CD4-positive, alpha-beta T cell (primary cell): ENCODE measurements around the gene ADIRF. TPM values are rescaled to one million over a fixed set of nuclear protein-coding genes. Genes with fewer than 3 reads are reported as not detected.

ENCODE experiments used
- ATAC-seq: fragments of 200-7000 bp; cut with Tn5 transposase; one replicate; pipeline ENCODE4 v1.10.0; 2022; ENCODE audit warnings: mild to moderate bottlenecking; ENCODE audit not compliant: poor library complexity
- CTCF ChIA-PET: fragments of 350-600 bp; sonication (Branson Sonifier 250); formaldehyde crosslinking; loops from one replicate; lab custom pipeline; 2021; ENCODE audit warnings: antibody characterized with exemption, inconsistent platforms; lab: Charles Lee
- POLR2A ChIA-PET: fragments of 350-600 bp; sonication (Branson Sonifier 250); formaldehyde crosslinking; loops from one replicate; lab custom pipeline; 2021; ENCODE audit warnings: antibody characterized with exemption, inconsistent platforms; lab: Charles Lee
- DNase-seq, 14 experiments: peaks; one replicate each; pipeline ENCODE4 v3.0.0-alpha.2; 2013 to 2020; ENCODE audit warnings: mixed read lengths in 2 of 14
- H3K27ac ChIP-seq, 2 donors: one replicate each; pipeline versions ENCODE4 v1.5.1 to v1.7.0; 2013; ENCODE audit warnings: low read length in 2 of 2, low read depth in 1 of 2, mild to moderate bottlenecking in 1 of 2
- H3K27me3 ChIP-seq, 2 experiments: 1 replicate in 1 of 2; 2 replicates in 1 of 2; pipeline versions ENCODE4 v1.6.1 to v1.7.0; 2013; ENCODE audit warnings: low read length in 2 of 2, control low read depth in 1 of 2, mild to moderate bottlenecking in 1 of 2, moderate library complexity in 1 of 2; ENCODE audit not compliant: insufficient read depth in 2 of 2, control insufficient read depth in 1 of 2
- H3K36me3 ChIP-seq: one replicate; pipeline ENCODE4 v1.6.1; 2013; ENCODE audit warnings: low read length, control low read depth; ENCODE audit not compliant: insufficient read depth
- H3K4me1 ChIP-seq: one replicate; pipeline ENCODE4 v1.6.1; 2013; ENCODE audit warnings: low read length, control low read depth; ENCODE audit not compliant: insufficient read depth
- H3K4me3 ChIP-seq: one replicate; pipeline ENCODE4 v1.5.1; 2013; ENCODE audit warnings: mild to moderate bottlenecking, low read length, moderate library complexity
- H3K9me3 ChIP-seq, 2 experiments: 1 replicate in 1 of 2; 2 replicates in 1 of 2; pipeline versions ENCODE4 v1.6.1 to v1.7.0; 2013; ENCODE audit warnings: low read length in 2 of 2, mild to moderate bottlenecking in 2 of 2, control low read depth in 1 of 2, moderate library complexity in 1 of 2; ENCODE audit not compliant: control insufficient read depth in 1 of 2, insufficient read depth in 1 of 2
- H3K27ac Mint-ChIP-seq: one replicate; pipeline ENCODE4 v1.8.0; 2020; ENCODE audit warnings: mixed read lengths
- H3K27me3 Mint-ChIP-seq: one replicate; pipeline ENCODE4 v1.8.0; 2021; ENCODE audit warnings: mixed read lengths
- H3K36me3 Mint-ChIP-seq: one replicate; pipeline ENCODE4 v1.8.0; 2021; ENCODE audit warnings: low read depth, mixed read lengths
- H3K4me1 Mint-ChIP-seq: one replicate; pipeline ENCODE4 v1.8.0; 2021; ENCODE audit warnings: low read depth, mixed read lengths
- H3K4me3 Mint-ChIP-seq: one replicate; pipeline ENCODE4 v1.8.0; 2020; ENCODE audit warnings: mild to moderate bottlenecking, mixed read lengths
- H3K9me3 Mint-ChIP-seq: one replicate; pipeline ENCODE4 v1.8.0; 2020; ENCODE audit warnings: mixed read lengths
- intact Hi-C, 2 experiments: fragments of 100-400 bp; cut with DNase I in 1 of 2; cut with micrococcal nuclease in 1 of 2; formaldehyde crosslinking; loops; one replicate each; pipeline versions ENCODE4 v1.15.1 to v1.9.0; 2023 to 2025; cut with DNase I, micrococcal nuclease
- total RNA-seq, 174 experiments: library from RNA in 2 of 174; stranded (reverse) in 2 of 174; gene quantifications; one replicate each; pipeline ENCODE4 v1.2.3 and lab custom pipeline; 2021 to 2026
- TF ChIP-seq, protein P1 (sequence below): fragments of 200-600 bp; IDR thresholded peaks from one replicate; pipeline ENCODE4 v1.8.0; 2022; ENCODE audit warnings: antibody characterized with exemption, mild to moderate bottlenecking

ADIRF gene
- total RNA-seq, 2 experiments from 2014 or later = not detected

DNA sequence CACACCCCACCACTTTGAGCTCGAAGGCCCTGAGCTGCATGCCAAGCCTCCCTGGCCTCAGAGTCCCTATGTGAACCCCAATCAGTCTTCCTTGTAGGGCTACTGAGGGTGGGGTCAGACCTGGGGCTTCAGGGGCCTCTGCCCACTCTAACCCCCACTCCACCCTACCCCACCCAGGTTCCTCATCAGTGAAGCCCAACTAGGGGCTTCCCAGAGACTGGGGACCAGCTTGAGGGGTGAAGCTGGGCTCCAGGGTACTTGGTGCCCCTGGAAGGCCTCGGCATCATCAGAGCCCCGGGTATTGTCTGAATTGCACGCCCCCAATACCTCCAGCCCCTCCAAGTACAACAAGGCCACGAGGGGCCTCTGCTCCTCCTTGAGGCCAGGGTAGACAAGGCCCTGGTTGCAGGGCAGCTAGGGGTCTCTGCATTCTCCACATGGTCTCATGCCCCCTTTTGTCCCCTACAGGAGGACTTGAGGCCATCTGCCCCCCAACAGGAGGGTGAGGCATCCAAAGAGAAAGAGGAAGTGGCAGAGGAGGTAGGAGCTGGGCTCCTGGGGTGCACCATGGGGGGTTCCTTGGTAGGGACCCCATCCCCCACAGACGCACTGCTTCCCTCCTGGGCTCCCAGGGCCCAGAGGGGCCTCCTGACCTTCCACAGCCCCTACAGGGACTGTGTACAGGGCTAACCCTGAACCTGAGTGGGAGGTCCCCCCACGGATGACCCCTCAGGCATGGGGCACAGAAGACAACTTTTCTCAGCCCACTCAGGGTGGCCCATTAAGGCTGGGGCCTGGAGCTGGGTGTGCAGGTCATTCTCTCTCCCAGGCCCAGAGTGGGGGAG is 5.9 kb upstream of the ADIRF start:
- ATAC-seq = no peak
- POLR2A ChIA-PET = interaction anchor here (0.7 kb wide), 1 partner anchor 26 kb away, joined by 3 read pairs; no protein-coding TSS in a partner anchor

DNA sequence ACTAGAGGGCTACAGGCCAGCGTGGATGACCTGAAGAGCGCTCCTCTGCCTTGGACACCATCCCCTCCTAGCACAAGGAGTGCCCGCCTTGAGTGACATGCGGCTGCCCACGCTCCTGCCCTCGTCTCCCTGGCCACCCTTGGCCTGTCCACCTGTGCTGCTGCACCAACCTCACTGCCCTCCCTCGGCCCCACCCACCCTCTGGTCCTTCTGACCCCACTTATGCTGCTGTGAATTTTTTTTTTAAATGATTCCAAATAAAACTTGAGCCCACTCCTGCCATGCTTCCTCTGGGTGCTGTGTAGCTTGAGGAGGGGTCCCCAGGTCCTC is 5.3 kb upstream of the ADIRF start:
- Histone ChIP-seq H3K4me3 (no peak overlapping the region), H3K4me1 (peaks cover 43% of the 10 kb centered on the region), H3K27ac (no peak overlapping the region), H3K36me3 (no peaks in the 10 kb centered on the region), H3K9me3 (no peaks in the 10 kb centered on the region), H3K27me3 (no peaks in the 10 kb centered on the region)
- ChIA-PET CTCF (no interaction called here), POLR2A (interaction anchor here (0.7 kb wide), 1 partner anchor 26 kb away, joined by 3 read pairs; no protein-coding TSS in a partner anchor)
- Mint-ChIP-seq H3K27ac (no peak overlapping the region), H3K4me3 (no peak overlapping the region), H3K36me3 (no peaks in the 10 kb centered on the region), H3K9me3 (no peaks in the 10 kb centered on the region), H3K27me3 (peaks cover 3% of the 10 kb centered on the region), H3K4me1 (peaks cover 18% of the 10 kb centered on the region)
- ATAC-seq (no peak), DNase-seq (peak in 1 of 14 experiments; percentile 9)
- intact Hi-C loops = loop anchor here (10.0 kb wide), 2 partner anchors 278 to 558 kb away; no protein-coding TSS in a partner anchor
- TF ChIP-seq, protein P1, sequence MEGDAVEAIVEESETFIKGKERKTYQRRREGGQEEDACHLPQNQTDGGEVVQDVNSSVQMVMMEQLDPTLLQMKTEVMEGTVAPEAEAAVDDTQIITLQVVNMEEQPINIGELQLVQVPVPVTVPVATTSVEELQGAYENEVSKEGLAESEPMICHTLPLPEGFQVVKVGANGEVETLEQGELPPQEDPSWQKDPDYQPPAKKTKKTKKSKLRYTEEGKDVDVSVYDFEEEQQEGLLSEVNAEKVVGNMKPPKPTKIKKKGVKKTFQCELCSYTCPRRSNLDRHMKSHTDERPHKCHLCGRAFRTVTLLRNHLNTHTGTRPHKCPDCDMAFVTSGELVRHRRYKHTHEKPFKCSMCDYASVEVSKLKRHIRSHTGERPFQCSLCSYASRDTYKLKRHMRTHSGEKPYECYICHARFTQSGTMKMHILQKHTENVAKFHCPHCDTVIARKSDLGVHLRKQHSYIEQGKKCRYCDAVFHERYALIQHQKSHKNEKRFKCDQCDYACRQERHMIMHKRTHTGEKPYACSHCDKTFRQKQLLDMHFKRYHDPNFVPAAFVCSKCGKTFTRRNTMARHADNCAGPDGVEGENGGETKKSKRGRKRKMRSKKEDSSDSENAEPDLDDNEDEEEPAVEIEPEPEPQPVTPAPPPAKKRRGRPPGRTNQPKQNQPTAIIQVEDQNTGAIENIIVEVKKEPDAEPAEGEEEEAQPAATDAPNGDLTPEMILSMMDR = no peak

More for the DNA sequence above, 5.9 kb upstream of the ADIRF start:
- Mint-ChIP-seq H3K27me3 (peaks cover 3% of the 10 kb centered on the region), H3K4me3 (no peak overlapping the region), H3K36me3 (no peaks in the 10 kb centered on the region), H3K9me3 (no peaks in the 10 kb centered on the region), H3K27ac (no peak overlapping the region), H3K4me1 (peaks cover 18% of the 10 kb centered on the region)
- Histone ChIP-seq H3K36me3 (no peaks in the 10 kb centered on the region), H3K9me3 (no peaks in the 10 kb centered on the region), H3K27ac (no peak overlapping the region), H3K27me3 (no peaks in the 10 kb centered on the region), H3K4me1 (peaks cover 42% of the 10 kb centered on the region), H3K4me3 (no peak overlapping the region)
- peak in 1 of 14 experiments; percentile 29 for DNase-seq
- intact Hi-C loops = loop anchor here (10.0 kb wide), 2 partner anchors 278 to 558 kb away; no protein-coding TSS in a partner anchor
- CTCF ChIA-PET = no interaction called here
- TF ChIP-seq, protein P1 = no peak

DNA sequence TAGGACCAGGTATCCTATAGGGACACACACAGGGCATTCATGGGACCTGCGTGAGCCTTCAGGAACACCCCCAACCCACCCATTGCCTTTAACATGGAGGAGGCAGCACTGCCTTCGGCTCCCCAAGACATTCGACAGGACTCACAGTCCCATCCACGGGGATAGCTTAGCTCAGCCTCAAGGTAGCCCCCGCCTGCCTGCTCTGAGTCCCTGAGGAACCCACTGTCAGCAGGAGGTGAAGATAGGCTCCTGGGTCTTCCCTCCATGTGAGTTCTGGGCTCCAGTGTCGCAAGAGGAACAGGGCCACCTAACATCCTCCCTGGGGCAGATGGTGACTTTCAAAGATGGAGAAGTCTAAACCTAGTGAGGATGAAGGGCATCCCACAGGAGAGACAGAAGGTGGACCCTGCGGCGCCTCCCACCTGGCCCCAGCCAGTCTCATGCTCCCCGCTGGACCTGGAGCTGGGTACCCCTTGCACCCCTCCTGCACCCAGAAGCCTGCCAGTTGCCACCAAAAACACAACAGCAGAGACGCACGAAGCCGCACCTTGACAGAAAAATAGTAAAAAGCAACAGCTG is 4.9 kb upstream of the ADIRF start:
- Histone ChIP-seq H3K27ac (no peak overlapping the region), H3K9me3 (no peaks in the 10 kb centered on the region), H3K27me3 (no peaks in the 10 kb centered on the region), H3K4me1 (peaks cover 47% of the 10 kb centered on the region), H3K36me3 (no peaks in the 10 kb centered on the region), H3K4me3 (no peak overlapping the region)
- Mint-ChIP-seq H3K9me3 (no peaks in the 10 kb centered on the region), H3K27ac (no peak overlapping the region), H3K4me1 (peaks cover 18% of the 10 kb centered on the region), H3K4me3 (no peak overlapping the region), H3K36me3 (no peaks in the 10 kb centered on the region), H3K27me3 (peaks cover 3% of the 10 kb centered on the region)
- ChIA-PET POLR2A (no interaction called here), CTCF (no interaction called here)
- ATAC-seq (no peak), DNase-seq (peak in 1 of 14 experiments; percentile 31)
- TF ChIP-seq, protein P1 = no peak
- intact Hi-C loops = loop anchor here (10.0 kb wide), 2 partner anchors 279 to 559 kb away; no protein-coding TSS in a partner anchor
